T-helper 17 cell (primary cell): ENCODE measurements around the gene SWT1. TPM values are rescaled to one million over a fixed set of nuclear protein-coding genes. Genes with fewer than 3 reads are reported as not detected.

Experiments
- ATAC-seq: fragments of 150-1000 bp; cut with Tn5 transposase; 2 replicates; pipeline ENCODE4 v1.10.0; 2021; ENCODE audit warnings: mild to moderate bottlenecking, moderate library complexity
- DNase-seq, 3 donors: peaks; one replicate each; pipeline versions ENCODE4 v3.0.0 to v3.0.0-alpha.2; 2020 to 2021
- H3K9me3 ChIP-seq: one replicate; pipeline ENCODE4 v1.7.0; 2013; ENCODE audit warnings: low read length, mild to moderate bottlenecking; ENCODE audit not compliant: control insufficient read depth, poor library complexity, severe bottlenecking
- H3K27ac Mint-ChIP-seq: one replicate; pipeline ENCODE4 v1.8.0; 2022; ENCODE audit warnings: mild to moderate bottlenecking, moderate library complexity, mixed read lengths
- H3K27me3 Mint-ChIP-seq: one replicate; pipeline ENCODE4 v1.8.0; 2022; ENCODE audit warnings: mixed read lengths
- H3K36me3 Mint-ChIP-seq: one replicate; pipeline ENCODE4 v1.8.0; 2022; ENCODE audit warnings: low read depth, mixed read lengths
- H3K4me1 Mint-ChIP-seq: one replicate; pipeline ENCODE4 v1.8.0; 2022; ENCODE audit warnings: mild to moderate bottlenecking, mixed read lengths
- H3K4me3 Mint-ChIP-seq: one replicate; pipeline ENCODE4 v1.8.0; 2022; ENCODE audit warnings: mild to moderate bottlenecking, moderate library complexity, mixed read lengths
- total RNA-seq, 4 donors: library from RNA in 2 of 4; stranded (reverse) in 2 of 4; gene quantifications; one replicate each; pipeline ENCODE4 v1.2.3 and lab custom pipeline; 2022 to 2026

SWT1 gene
- total RNA-seq: 1 to 10 TPM; 6.6 to 7.5 TPM
- 21.6 to 41.5 reads per million in 2 donors for total RNA-seq (lab: John Stamatoyannopoulos, UW)

GRCh38 chr1:185156854-185157598, at the start of gene SWT1, which contains the start of gene TRMT1L:
Gene SWT1, plus strand, starts transcription at chr1:185157167. Its CDS starts 3,675 bp downstream, at chr1:185160842.
Gene TRMT1L, minus strand, starts transcription at chr1:185156953. Its CDS starts 241 bp downstream, at chr1:185156712.
- H3K27me3 Mint-ChIP-seq: no peaks in the 10 kb centered on the region
- H3K9me3 ChIP-seq: no peaks in the 10 kb centered on the region
- H3K4me3 Mint-ChIP-seq: peak within 1 kb of the TSS; percentile 98
- H3K36me3 Mint-ChIP-seq: peaks cover 12% of the 10 kb centered on the region
- peak; percentile 94 to 96 (median 95) for DNase-seq
- ATAC-seq: peak; percentile 92
- H3K27ac Mint-ChIP-seq: peak within 1 kb of the TSS; percentile 97
- H3K4me1 Mint-ChIP-seq: peaks cover 45% of the 10 kb centered on the region

GRCh38 chr1:185108321-185108720, 48.6 kb upstream of the SWT1 start:
- ATAC-seq: no peak
- DNase-seq: no peak
- Mint-ChIP-seq H3K27me3 (no peaks in the 10 kb centered on the region), H3K4me3 (no peak overlapping the region), H3K27ac (no peak overlapping the region), H3K4me1 (no peaks in the 10 kb centered on the region), H3K36me3 (peaks cover 3% of the 10 kb centered on the region)
- H3K9me3 ChIP-seq: no peaks in the 10 kb centered on the region

GRCh38 chr1:185110145-185110544, 46.8 kb upstream of the SWT1 start:
- no peak overlapping the region for H3K27ac Mint-ChIP-seq
- ATAC-seq (no peak), DNase-seq (no peak)
- no peaks in the 10 kb centered on the region for H3K4me1 Mint-ChIP-seq
- H3K27me3 Mint-ChIP-seq: no peaks in the 10 kb centered on the region
- H3K36me3 Mint-ChIP-seq: peaks cover 2% of the 10 kb centered on the region
- no peak overlapping the region for H3K4me3 Mint-ChIP-seq
- H3K9me3 ChIP-seq: no peaks in the 10 kb centered on the region

- no peaks in the 10 kb centered on the region for H3K9me3 ChIP-seq
- Mint-ChIP-seq H3K27ac (no peak overlapping the region), H3K4me3 (no peak overlapping the region), H3K36me3 (peaks cover 2% of the 10 kb centered on the region), H3K27me3 (no peaks in the 10 kb centered on the region), H3K4me1 (no peaks in the 10 kb centered on the region)
- DNase-seq: no peak
- no peak for ATAC-seq
Observed at GRCh38 chr1:185111873-185112272, 45.1 kb upstream of the SWT1 start.

- DNase-seq (no peak), ATAC-seq (no peak)
- Mint-ChIP-seq H3K27me3 (no peaks in the 10 kb centered on the region), H3K27ac (no peak overlapping the region), H3K4me1 (no peaks in the 10 kb centered on the region), H3K36me3 (peaks cover 2% of the 10 kb centered on the region), H3K4me3 (no peak overlapping the region)
- H3K9me3 ChIP-seq: no peaks in the 10 kb centered on the region
Observed at GRCh38 chr1:185112356-185112755, 44.6 kb upstream of the SWT1 start.

GRCh38 chr1:185129708-185130107, 27.3 kb upstream of the SWT1 start:
- Mint-ChIP-seq H3K27ac (no peak overlapping the region), H3K36me3 (peaks cover 5% of the 10 kb centered on the region), H3K4me1 (no peaks in the 10 kb centered on the region), H3K4me3 (no peak overlapping the region), H3K27me3 (no peaks in the 10 kb centered on the region)
- ATAC-seq (no peak), DNase-seq (no peak)
- H3K9me3 ChIP-seq: no peaks in the 10 kb centered on the region

GRCh38 chr1:185132534-185132933, 24.4 kb upstream of the SWT1 start:
- no peaks in the 10 kb centered on the region for H3K4me1 Mint-ChIP-seq
- H3K9me3 ChIP-seq: no peaks in the 10 kb centered on the region
- no peak for ATAC-seq
- H3K36me3 Mint-ChIP-seq: peaks cover 10% of the 10 kb centered on the region
- H3K27me3 Mint-ChIP-seq: no peaks in the 10 kb centered on the region
- no peak overlapping the region for H3K27ac Mint-ChIP-seq
- DNase-seq: no peak
- no peak overlapping the region for H3K4me3 Mint-ChIP-seq

- ATAC-seq (no peak), DNase-seq (no peak)
- peaks cover 13% of the 10 kb centered on the region for H3K36me3 Mint-ChIP-seq
Observed at GRCh38 chr1:185137896-185138545, 18.9 kb upstream of the SWT1 start.

GRCh38 chr1:185139246-185139645, 17.7 kb upstream of the SWT1 start:
- DNase-seq (no peak), ATAC-seq (no peak)
- no peak overlapping the region for H3K4me3 Mint-ChIP-seq
- no peaks in the 10 kb centered on the region for H3K9me3 ChIP-seq
- H3K27me3 Mint-ChIP-seq: no peaks in the 10 kb centered on the region
- peaks cover 4% of the 10 kb centered on the region for H3K4me1 Mint-ChIP-seq
- H3K36me3 Mint-ChIP-seq: peaks cover 13% of the 10 kb centered on the region
- no peak overlapping the region for H3K27ac Mint-ChIP-seq

More at GRCh38 chr1:185137896-185138545, 18.9 kb upstream of the SWT1 start:
- no peaks in the 10 kb centered on the region for H3K27me3 Mint-ChIP-seq
- no peak overlapping the region for H3K27ac Mint-ChIP-seq
- peaks cover 4% of the 10 kb centered on the region for H3K4me1 Mint-ChIP-seq
- no peak overlapping the region for H3K4me3 Mint-ChIP-seq
- H3K9me3 ChIP-seq: no peaks in the 10 kb centered on the region

GRCh38 chr1:185144233-185144632, 12.7 kb upstream of the SWT1 start:
- no peak overlapping the region for H3K27ac Mint-ChIP-seq
- no peak overlapping the region for H3K4me3 Mint-ChIP-seq
- peaks cover 8% of the 10 kb centered on the region for H3K4me1 Mint-ChIP-seq
- no peaks in the 10 kb centered on the region for H3K9me3 ChIP-seq
- no peaks in the 10 kb centered on the region for H3K27me3 Mint-ChIP-seq
- DNase-seq (no peak), ATAC-seq (no peak)
- peaks cover 15% of the 10 kb centered on the region for H3K36me3 Mint-ChIP-seq

- no peaks in the 10 kb centered on the region for H3K9me3 ChIP-seq
- H3K27ac Mint-ChIP-seq: no peak overlapping the region
- no peaks in the 10 kb centered on the region for H3K27me3 Mint-ChIP-seq
- peaks cover 22% of the 10 kb centered on the region for H3K4me1 Mint-ChIP-seq
- DNase-seq (no peak), ATAC-seq (no peak)
- no peak overlapping the region for H3K4me3 Mint-ChIP-seq
- peaks cover 15% of the 10 kb centered on the region for H3K36me3 Mint-ChIP-seq
Observed at GRCh38 chr1:185151215-185151614, 5.8 kb upstream of the SWT1 start.

- H3K27ac Mint-ChIP-seq: no peak overlapping the region
- ATAC-seq (no peak), DNase-seq (no peak)
- H3K9me3 ChIP-seq: no peaks in the 10 kb centered on the region
- no peaks in the 10 kb centered on the region for H3K27me3 Mint-ChIP-seq
- H3K4me3 Mint-ChIP-seq: no peak overlapping the region
- H3K36me3 Mint-ChIP-seq: peaks cover 20% of the 10 kb centered on the region
- H3K4me1 Mint-ChIP-seq: peaks cover 25% of the 10 kb centered on the region
Observed at GRCh38 chr1:185152187-185152767, 4.7 kb upstream of the SWT1 start.

GRCh38 chr1:185154912-185155513, 2.0 kb upstream of the SWT1 start:
- Mint-ChIP-seq H3K4me1 (peaks cover 39% of the 10 kb centered on the region), H3K27me3 (no peaks in the 10 kb centered on the region), H3K27ac (peak overlapping the region; percentile 97), H3K36me3 (peaks cover 11% of the 10 kb centered on the region), H3K4me3 (no peak overlapping the region)
- ATAC-seq (no peak), DNase-seq (no peak)
- H3K9me3 ChIP-seq: no peaks in the 10 kb centered on the region
